GM18907 (cell line): Measurements from ENCODE around the gene ALCAM.

Source experiments
- ATAC-seq: cut with Tn5 transposase; IDR thresholded peaks from one replicate; pipeline ENCODE4 v1.9.1; 2021; ENCODE audit warnings: mild to moderate bottlenecking, moderate library complexity; ENCODE audit not compliant: unreplicated experiment

Gene ALCAM

DNA sequence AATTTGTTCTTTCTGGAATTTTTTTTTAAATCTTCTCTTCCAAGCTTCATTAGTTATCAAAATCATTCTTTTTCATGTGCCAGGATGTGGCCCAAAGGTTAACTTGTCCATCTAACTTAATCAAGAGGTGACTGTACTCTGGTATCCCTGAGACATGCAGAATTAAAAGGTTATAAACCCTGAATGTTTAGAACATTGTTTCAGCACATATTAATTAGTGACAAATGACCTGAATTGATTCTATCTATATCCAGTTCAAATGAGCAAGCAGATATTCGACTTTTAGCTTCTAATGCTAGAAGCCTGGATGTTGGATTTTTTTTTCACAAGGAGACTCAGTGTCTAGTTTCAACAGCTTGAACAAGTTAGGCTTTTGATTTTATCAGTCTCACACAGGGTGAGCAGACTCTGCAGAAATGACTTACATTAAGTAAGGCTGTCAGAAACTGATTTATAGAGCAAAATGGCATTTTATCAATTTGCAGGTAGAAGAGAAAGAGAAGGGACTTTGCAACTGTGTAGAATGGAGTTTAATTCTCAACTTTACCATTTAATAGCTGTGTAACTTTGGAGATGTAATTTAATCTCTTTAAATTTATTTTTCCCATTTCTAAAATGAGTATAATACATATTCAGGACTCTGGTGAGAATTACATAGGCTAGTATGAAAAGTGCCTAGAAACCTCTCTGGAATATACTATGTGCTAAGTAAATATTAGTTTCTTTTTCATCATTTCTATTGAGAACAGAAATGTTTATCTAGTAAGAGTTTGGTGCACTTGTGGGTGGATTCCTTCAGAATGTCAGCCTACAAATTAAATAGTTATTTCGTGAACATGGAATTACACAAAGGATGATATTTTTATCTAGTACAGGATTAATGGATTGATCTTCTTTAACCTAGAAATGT lies 100.0 kb downstream of the ALCAM start:
- ATAC-seq = no peak

- no peak for ATAC-seq
These were observed 104.1 kb downstream of the ALCAM start for GRCh38 chr3:105470851-105471250.

DNA sequence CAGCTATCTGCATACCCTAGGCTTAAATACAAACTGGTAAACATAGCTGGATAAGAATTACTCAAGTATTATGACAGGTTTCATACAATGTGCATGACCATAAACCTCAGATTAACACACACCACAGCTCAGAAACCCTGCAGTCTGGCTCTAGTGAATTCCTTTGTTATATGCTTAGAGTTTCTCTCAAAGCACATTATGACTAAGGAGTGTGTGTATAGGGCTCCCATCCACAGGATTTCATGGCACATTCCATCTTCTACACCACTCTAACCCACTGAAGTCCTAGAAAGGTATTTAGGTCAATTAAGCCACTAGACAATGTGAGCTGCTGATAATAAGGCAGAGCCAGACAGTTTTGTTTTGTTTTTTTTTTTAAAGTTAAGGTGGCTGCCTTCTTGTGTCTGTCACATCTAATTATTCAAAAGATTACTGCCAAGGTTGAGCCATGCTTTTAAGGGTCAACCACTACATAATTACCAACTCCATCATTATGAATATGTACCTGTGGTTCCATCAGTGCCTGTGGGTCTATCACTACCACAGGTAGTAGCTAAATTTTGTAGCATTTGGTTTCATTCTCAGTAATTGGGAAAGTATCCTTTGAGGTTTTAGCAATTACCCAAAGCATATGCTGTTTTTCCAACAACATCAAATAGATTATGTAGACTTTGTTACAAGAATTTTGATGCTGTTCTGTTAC lies 107.0 kb downstream of the ALCAM start:
- peak; percentile 94 for ATAC-seq

DNA sequence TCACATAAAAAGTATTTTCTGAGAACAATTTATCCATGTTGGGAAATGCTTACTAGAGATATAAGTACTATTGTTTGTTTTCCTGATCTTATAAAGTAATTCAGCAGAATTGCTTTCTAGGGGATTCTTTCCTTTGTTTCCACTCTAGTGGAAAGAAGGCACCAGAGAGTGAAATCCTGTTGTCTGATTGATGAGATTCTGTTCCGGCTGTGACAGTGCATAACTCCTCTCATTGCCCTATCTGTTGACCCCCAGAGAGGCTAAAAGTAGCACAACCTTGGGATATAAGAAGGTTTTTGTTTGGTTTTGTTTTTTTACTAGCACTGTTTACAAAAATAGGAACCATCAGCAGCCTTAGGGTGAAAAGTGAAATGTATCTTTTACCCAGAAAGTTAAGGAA lies 114.1 kb downstream of the ALCAM start:
- ATAC-seq = no peak

DNA sequence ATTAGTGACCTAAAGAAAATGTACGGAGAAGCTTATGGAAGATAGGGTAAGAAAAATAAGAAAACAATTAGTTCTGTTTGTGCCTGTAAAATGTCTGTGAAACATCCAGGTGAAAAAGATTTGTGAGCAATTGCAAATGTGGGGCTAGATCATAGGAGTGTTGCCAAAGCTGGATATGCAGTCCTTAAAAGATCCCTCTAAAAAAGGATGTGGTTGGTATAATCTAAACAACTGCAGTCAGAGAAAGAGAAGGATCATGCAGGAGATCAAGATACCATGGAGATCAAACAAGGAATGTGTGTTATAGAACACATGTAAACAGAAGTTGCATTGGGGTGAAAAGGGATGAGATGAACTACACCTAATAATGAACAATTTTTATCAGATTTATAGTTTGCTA lies 116.8 kb downstream of the ALCAM start:
- no peak for ATAC-seq

- no peak for ATAC-seq
These were observed 123.3 kb downstream of the ALCAM start for GRCh38 chr3:105490045-105490444.

DNA sequence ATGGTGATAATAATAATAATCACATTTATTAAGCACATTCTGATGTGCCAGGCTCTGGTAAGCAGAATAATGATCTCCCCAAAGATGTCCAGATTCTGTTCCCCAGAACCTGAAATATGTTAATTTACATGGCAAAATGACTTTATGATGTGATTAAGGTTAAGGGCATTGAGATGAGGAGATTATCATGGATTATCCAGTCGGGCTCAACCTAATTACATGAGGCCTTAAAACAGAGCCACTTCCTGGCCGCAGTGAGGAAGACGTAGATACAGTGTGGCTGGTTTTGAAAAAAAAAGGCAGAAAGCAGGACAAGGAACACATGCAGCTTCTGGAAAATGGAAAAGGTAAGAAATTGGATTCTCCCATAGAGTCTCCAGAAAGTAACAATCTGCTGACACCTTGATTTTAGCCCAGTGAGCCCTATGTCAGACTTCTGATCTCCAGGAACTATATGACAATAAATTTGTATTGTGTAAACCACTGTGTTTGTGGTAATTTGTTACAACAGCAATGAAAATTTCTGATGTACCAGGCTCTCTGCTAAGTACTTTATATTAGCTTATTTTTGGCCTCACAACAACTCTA lies 126.7 kb downstream of the ALCAM start:
- no peak for ATAC-seq

GRCh38 chr3:105495021-105495420 lies 128.3 kb downstream of the ALCAM start:
- no peak for ATAC-seq

GRCh38 chr3:105496343-105496742 lies 129.6 kb downstream of the ALCAM start:
- no peak for ATAC-seq

GRCh38 chr3:105497386-105497785 lies 130.7 kb downstream of the ALCAM start:
- ATAC-seq = no peak

- ATAC-seq = no peak
These were observed 133.3 kb downstream of the ALCAM start for GRCh38 chr3:105499961-105500360.

GRCh38 chr3:105502333-105502732 lies 135.6 kb downstream of the ALCAM start:
- ATAC-seq = no peak

DNA sequence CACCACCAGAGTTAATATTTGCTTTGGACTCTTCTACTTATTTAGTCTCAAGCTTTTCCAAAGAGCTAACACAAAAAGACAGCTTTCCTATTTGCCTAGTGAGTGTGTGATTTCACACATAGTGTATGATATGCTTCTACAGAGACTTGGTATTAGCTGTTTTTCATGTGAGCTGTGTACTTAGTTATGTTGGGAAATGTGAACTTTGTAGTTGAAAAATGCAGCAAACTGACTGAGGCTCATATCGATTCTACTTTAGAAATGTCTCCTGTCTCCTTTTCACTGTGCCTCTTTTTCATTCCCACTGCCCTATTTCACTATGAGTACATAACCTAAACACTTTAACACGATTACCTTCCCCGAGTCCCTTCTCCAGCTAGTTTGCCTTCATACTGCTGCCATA lies 136.5 kb downstream of the ALCAM start:
- ATAC-seq = no peak

- ATAC-seq = no peak
These were observed 137.8 kb downstream of the ALCAM start for GRCh38 chr3:105504440-105504951.

DNA sequence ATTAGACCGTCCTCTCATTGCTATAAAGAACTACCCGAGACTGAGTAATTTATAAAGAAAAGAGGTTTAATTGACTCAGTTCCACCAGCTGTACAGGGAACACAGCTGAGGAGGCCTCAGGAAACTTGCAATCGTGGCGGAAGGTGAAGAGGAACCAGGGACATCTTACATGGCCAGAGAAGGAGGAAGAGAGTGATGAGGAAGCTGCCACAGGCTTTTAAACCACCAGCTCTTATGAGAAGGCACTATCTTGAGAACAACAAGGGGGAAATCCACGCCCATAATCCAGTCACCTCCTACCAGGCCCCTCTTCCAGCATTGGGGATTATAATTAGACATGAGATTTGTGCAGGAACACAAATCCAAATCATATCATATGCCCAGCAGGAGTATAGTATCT lies 138.5 kb downstream of the ALCAM start:
- no peak for ATAC-seq

- no peak for ATAC-seq
These were observed 144.3 kb downstream of the ALCAM start for GRCh38 chr3:105511031-105511430.

DNA sequence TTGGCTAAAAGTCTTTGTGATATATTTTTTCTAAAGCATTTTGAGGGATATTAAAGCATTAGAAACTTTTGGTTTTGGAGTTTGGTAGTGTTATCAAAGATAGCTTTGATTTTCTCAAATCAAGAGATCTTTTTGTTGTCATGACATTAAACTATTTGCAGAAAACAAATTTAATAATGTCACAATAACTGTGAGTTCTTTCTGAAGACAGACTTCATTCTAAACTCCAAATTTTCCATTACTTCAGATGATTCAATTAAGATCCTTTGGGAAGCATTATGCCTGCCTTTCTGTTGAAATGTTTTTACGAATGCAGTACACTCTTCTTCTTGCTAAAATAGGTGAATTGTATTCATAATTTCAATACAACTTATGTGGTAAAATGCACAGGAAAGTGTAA lies 145.4 kb downstream of the ALCAM start:
- ATAC-seq = no peak

GRCh38 chr3:105513042-105513441 lies 146.3 kb downstream of the ALCAM start:
- ATAC-seq = no peak

DNA sequence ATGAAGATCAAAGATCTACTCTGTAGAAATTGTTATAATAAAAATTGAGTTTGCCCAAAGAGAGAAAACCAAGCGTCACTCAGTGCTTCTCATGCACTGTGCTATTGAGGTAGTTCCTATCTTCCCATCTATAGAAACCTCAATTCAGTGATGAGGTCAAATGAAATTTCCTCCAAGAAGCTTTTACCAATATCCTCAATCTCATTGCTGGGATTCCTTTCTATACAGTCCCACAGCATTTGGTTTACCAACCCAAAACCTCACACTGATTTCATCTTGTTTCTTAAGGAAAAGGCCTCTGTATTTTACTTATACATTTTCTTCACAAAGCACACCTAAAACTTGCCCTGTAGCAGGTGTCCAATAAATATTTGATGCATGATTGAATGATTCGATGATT lies 147.2 kb downstream of the ALCAM start:
- no peak for ATAC-seq

DNA sequence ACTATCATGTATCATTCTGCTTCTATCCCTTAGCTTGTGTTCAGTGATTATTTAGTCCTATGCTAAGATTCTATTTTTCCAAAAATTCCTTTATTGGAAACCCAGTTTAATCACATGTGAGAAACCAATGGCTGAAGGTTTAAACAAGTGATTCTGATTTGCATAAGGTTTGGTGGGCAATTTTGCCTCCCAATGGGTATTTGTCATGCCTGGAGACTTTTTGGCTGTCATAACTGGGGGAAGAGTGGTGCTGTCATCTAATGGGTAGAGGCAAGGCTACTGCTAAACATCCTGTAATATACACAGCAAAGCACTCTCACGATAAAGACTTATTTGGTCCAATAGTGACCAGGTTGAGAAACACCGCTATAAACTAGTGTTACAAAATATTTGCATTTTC lies 148.7 kb downstream of the ALCAM start:
- ATAC-seq = no peak

DNA sequence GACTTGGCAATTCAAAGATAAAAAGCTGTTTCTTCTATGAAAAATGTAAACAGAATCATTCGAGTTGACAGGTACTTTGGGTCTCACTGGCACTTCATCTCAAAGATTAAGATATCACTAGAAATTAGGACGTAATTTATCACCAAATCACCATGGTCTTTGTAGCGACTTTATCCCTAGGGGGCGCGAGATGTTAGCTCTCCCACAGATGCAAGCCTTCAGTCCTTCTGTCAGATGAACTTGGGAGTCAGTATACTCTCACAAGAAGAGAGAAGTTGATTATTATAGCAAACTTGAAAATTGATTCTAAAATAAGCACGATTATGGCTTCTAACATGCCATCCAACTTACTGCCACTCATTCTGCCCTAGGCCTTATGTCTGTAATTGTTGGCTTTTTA lies 150.3 kb downstream of the ALCAM start:
- ATAC-seq = no peak

DNA sequence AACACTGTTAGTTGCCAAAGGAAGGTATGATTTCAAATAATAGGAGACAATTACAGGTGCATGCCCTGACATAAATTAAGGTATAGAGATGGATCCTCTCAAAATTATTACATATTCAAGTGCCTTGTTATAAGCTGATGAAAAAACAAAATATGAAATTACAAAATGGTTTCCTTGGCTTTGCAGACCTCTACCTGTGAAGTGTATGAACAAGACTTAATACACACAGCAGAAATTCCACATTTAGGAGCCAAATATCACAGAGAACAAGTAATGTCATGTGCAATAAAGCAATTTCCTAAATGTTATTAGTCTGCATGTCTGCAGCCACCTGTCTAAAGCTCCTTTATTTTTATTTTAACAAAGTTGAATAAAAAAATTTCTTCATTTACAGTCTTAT lies 151.5 kb downstream of the ALCAM start:
- ATAC-seq = no peak
